SK-N-SH (cell line): ENCODE results near the gene CD300LF. TPM values are rescaled to one million over a fixed set of nuclear protein-coding genes. Genes with fewer than 3 reads are reported as not detected.

Experiments
- CTCF ChIA-PET: fragments of 300-600, 350-600 bp; formaldehyde crosslinking; extraction: SDS; loops from one replicate; lab custom pipeline; 2021; lab: Yijun Ruan, JAX
- POLR2A ChIA-PET: fragments of 350-600 bp; sonication (Branson Sonifier 250); formaldehyde crosslinking; extraction: SDS; loops from one replicate; lab custom pipeline; 2020; ENCODE audit warnings: antibody characterized with exemption, inconsistent platforms; lab: Yijun Ruan, JAX
- DNase-seq: peaks from one replicate; pipeline ENCODE4 v3.0.0; 2012
- H2AFZ ChIP-seq: fragments of 200-600 bp; sonication (generic); 2 replicates; pipeline ENCODE4 v1.8.1; 2016; ENCODE audit warnings: antibody characterized with exemption, mild to moderate bottlenecking, low read depth
- H3F3A ChIP-seq: fragments of 200-600 bp; sonication (generic); replicated peaks from 2 replicates; pipeline ENCODE3; 2016; ENCODE audit warnings: antibody characterized with exemption, mild to moderate bottlenecking; ENCODE audit not compliant: insufficient read depth
- H3K27ac ChIP-seq, 2 experiments: fragments of 200-500 bp in 1 of 2; fragments of 200-600 bp in 1 of 2; sonication (Bioruptor generic) in 1 of 2; sonication (generic), shearing (Covaris generic) in 1 of 2; 2 replicates each; pipeline versions ENCODE4 v1.5.1 to v1.6.1; 2014 to 2016; ENCODE audit warnings: low read depth in 2 of 2, inconsistent platforms in 1 of 2, low read length in 1 of 2, mild to moderate bottlenecking in 1 of 2, mixed read lengths in 1 of 2
- H3K27me3 ChIP-seq: fragments of 200-600 bp; sonication (generic), shearing (Covaris generic); 2 replicates; pipeline ENCODE4 v1.6.1; 2016; ENCODE audit warnings: mixed run types; ENCODE audit not compliant: insufficient read depth
- H3K36me3 ChIP-seq, 2 experiments: fragments of 200-500 bp in 1 of 2; fragments of 200-600 bp in 1 of 2; sonication (Bioruptor generic) in 1 of 2; sonication (generic) in 1 of 2; replicated peaks in 1 of 2; 2 replicates each; pipeline versions ENCODE3 to v1.5.1; 2014 to 2016; ENCODE audit warnings: low read length in 1 of 2, mild to moderate bottlenecking in 1 of 2; ENCODE audit not compliant: insufficient read depth in 2 of 2, control insufficient read depth in 1 of 2
- H3K4me1 ChIP-seq, 2 experiments: fragments of 200-500 bp in 1 of 2; fragments of 200-600 bp in 1 of 2; sonication (Bioruptor generic) in 1 of 2; sonication (generic), shearing (Covaris generic) in 1 of 2; 2 replicates each; pipeline versions ENCODE4 v1.5.1 to v1.6.1; 2014 to 2016; ENCODE audit warnings: low read depth in 1 of 2, low read length in 1 of 2, mixed run types in 1 of 2; ENCODE audit not compliant: insufficient read depth in 2 of 2, control insufficient read depth in 1 of 2
- H3K4me2 ChIP-seq: fragments of 200-600 bp; sonication (generic), shearing (Covaris generic); 2 replicates; pipeline ENCODE4 v1.6.1; 2017; ENCODE audit warnings: mixed run types
- H3K4me3 ChIP-seq, 2 experiments: fragments of 200-500 bp in 1 of 2; fragments of 200-600 bp in 1 of 2; sonication (Bioruptor generic) in 1 of 2; sonication (generic), shearing (Covaris generic) in 1 of 2; 2 replicates each; pipeline versions ENCODE4 v1.5.1 to v1.8.1; 2014 to 2016; ENCODE audit warnings: low read depth in 2 of 2, inconsistent platforms in 1 of 2, low read length in 1 of 2, mild to moderate bottlenecking in 1 of 2, mixed read lengths in 1 of 2, moderate library complexity in 1 of 2
- H3K79me2 ChIP-seq: fragments of 200-600 bp; sonication (generic); 2 replicates; pipeline ENCODE4 v1.8.1; 2017; ENCODE audit warnings: mild to moderate bottlenecking; ENCODE audit not compliant: insufficient read depth
- H3K9ac ChIP-seq: fragments of 200-600 bp; sonication (generic); 2 replicates; pipeline ENCODE4 v1.6.1; 2017; ENCODE audit warnings: mixed run types
- H3K9me2 ChIP-seq: fragments of 200-600 bp; sonication (generic); 2 replicates; pipeline ENCODE4 v1.6.1; 2017; ENCODE audit warnings: mixed run types
- H3K9me3 ChIP-seq: fragments of 200-600 bp; sonication (generic); 2 replicates; pipeline ENCODE4 v1.6.1; 2017; ENCODE audit warnings: mixed run types, mild to moderate bottlenecking, moderate library complexity
- H4K20me1 ChIP-seq: fragments of 200-600 bp; sonication (generic); 2 replicates; pipeline ENCODE4 v1.6.1; 2017; ENCODE audit warnings: mild to moderate bottlenecking, mixed run types; ENCODE audit not compliant: insufficient read depth
- CHD2 ChIP-seq: fragments of 150-350 bp; IDR thresholded peaks from 2 replicates; pipeline ENCODE4 v1.6.1; 2018; ENCODE audit warnings: low read length; ENCODE audit not compliant: partially characterized antibody
- EZH2phosphoT487 ChIP-seq: fragments of 200-600 bp; sonication (generic); IDR thresholded peaks from 2 replicates; pipeline ENCODE4 v1.6.1; 2017; ENCODE audit warnings: low read depth, mixed run types, mild to moderate bottlenecking, antibody characterized with exemption, moderate library complexity, borderline replicate concordance
- FOSL2 ChIP-seq: IDR thresholded peaks from 2 replicates; pipeline ENCODE4 v1.4.0; 2012; ENCODE audit warnings: low read depth, mild to moderate bottlenecking, moderate library complexity, borderline replicate concordance
- FOXJ3 ChIP-seq: sonication (generic); formaldehyde crosslinking; IDR thresholded peaks from 2 replicates; pipeline ENCODE4 v1.5.1; 2020; ENCODE audit warnings: mild to moderate bottlenecking, missing genetic modification reagents
- FOXM1 ChIP-seq: IDR thresholded peaks from 2 replicates; pipeline ENCODE4 v1.4.0; 2012; ENCODE audit warnings: low read depth, mild to moderate bottlenecking
- MAX ChIP-seq: IDR thresholded peaks from 2 replicates; pipeline ENCODE4 v1.4.0; 2012; ENCODE audit warnings: low read depth
- MEF2A ChIP-seq: IDR thresholded peaks from 2 replicates; pipeline ENCODE4 v1.4.0; 2012; ENCODE audit warnings: low read depth, borderline replicate concordance
- MXI1 ChIP-seq: IDR thresholded peaks from 2 replicates; pipeline ENCODE4 v1.6.1; 2012; ENCODE audit warnings: mild to moderate bottlenecking, low read depth, low read length, improper control_type of control experiment
- NFIC ChIP-seq: IDR thresholded peaks from 2 replicates; pipeline ENCODE4 v1.4.0; 2012; ENCODE audit warnings: borderline replicate concordance
- POLR2AphosphoS5 ChIP-seq: IDR thresholded peaks from 2 replicates; pipeline ENCODE4 v1.6.1; 2012; ENCODE audit warnings: low read depth, low read length
- RCOR1 ChIP-seq: fragments of 150-350 bp; IDR thresholded peaks from 2 replicates; pipeline ENCODE4 v1.6.1; 2017; ENCODE audit warnings: antibody characterized with exemption, low read length
- RFX5 ChIP-seq: IDR thresholded peaks from 2 replicates; pipeline ENCODE4 v1.6.1; 2012; ENCODE audit warnings: mild to moderate bottlenecking, improper control_type of control experiment, low read length
- TAF1 ChIP-seq: IDR thresholded peaks from 2 replicates; pipeline ENCODE4 v1.6.1; 2012; ENCODE audit warnings: low read depth, mild to moderate bottlenecking, low read length, moderate library complexity, borderline replicate concordance
- TEAD4 ChIP-seq: IDR thresholded peaks from 2 replicates; pipeline ENCODE4 v1.4.0; 2012; ENCODE audit warnings: mild to moderate bottlenecking, borderline replicate concordance; ENCODE audit not compliant: insufficient read depth
- USF2 ChIP-seq: fragments of 150-350 bp; IDR thresholded peaks from 2 replicates; pipeline ENCODE4 v1.6.1; 2017; ENCODE audit warnings: antibody characterized with exemption, low read length, low read depth, borderline replicate concordance
- WGBS: methylation state at CpG from one replicate; pipeline ENCODE4 v1.1.6; 2017; ENCODE audit warnings: low lambda C conversion rate; 5-methylcytosine and 5-hydroxymethylcytosine counted together
- polyA plus RNA-seq, 3 experiments: library from polyadenylated mRNA; depleted of rRNA; stranded (reverse); fragments of >200 nt; gene quantifications; 2 replicates each; pipeline ENCODE4 v1.2.3, GENCODE V29; 2012
- TF ChIP-seq, protein P1 (sequence below): fragments of 150-350 bp; IDR thresholded peaks from 2 replicates; pipeline ENCODE4 v1.6.1; 2016; ENCODE audit warnings: mild to moderate bottlenecking, low read depth, low read length
- TF ChIP-seq, protein P2 (sequence below): IDR thresholded peaks from 2 replicates; pipeline ENCODE4 v1.4.0; 2012; ENCODE audit warnings: low read depth, borderline replicate concordance

CD300LF gene
- polyA plus RNA-seq, 1 of the 3 experiments (the other 2 are of a cell fraction) = not detected

DNA sequence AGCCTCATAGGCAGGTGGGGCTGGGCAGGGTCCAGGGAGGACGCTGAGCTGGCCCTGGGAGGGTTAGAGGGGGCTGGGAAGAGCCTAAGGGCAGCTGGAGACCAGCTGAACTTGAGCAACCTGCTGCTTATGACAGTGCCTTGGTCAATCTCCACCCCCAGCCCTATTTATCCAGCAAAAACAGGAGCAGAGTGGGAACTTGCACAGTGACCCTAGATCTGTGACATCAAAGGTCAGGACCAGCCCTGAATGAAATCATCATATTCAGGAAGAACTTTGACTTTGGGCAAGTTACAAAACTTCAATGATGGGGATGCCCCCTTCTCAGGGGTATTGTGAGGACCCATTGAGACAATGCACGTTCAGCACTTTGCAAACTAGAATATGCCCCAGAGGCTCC, 9.4 kb downstream of the CD300LF start:
- CTCF ChIA-PET = interaction anchor here (1.2 to 3.3 kb wide), 5 partner anchors 34 to 138 kb away, joined by 3 to 24 read pairs (median 10); partner anchors contain the start of gene RAB37

DNA sequence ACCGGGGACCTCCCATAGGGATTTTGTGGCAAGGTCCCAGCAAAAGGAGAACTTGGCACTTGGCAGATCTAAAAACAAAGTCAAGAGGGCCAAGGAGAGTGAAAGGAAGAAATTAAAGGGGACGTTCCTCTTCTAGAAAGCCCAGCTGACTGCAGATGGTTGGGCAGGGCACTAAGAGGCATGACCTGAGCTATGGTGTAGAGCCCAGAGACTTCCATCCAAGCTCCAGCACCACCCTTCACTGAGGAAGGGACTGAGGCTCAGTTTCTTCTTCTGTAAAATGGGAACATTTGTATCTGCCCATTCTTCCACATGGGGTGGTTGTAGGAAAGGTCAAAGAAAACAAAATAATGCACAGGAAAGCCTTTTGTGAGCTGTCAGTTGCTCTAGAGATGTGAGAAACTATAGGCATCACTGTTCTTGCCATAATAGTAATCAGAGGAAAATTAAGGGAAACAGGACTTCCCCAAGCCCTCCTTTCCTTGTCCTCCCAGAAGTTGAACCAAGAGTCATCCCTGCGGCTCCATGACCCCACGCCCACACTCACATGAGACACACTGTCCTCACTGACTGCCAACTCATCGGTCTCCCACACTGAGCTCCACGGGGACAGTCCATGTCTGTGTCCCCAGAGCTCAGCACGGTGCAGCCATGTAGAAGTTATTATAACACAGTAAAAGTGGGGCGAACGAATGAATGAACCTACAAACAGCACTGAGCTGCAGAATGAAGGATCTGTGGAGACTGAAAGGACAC, 10.4 kb downstream of the CD300LF start:
- no peaks in the 10 kb centered on the region for H3K4me1 ChIP-seq
- H3K9me2 ChIP-seq = no peaks in the 10 kb centered on the region
- 26% methylated on average over 9 of the region's 9 CpGs for WGBS
- H3K27ac ChIP-seq = no peak overlapping the region
- no peak overlapping the region for H3K4me3 ChIP-seq
- no peak for DNase-seq
- no peak overlapping the region for H2AFZ ChIP-seq
- no peaks in the 10 kb centered on the region for H3K36me3 ChIP-seq
- no peak overlapping the region for H3K4me2 ChIP-seq
- no peak overlapping the region for H3K9ac ChIP-seq
- CTCF ChIA-PET = interaction anchor here (0.8 to 3.3 kb wide), 8 partner anchors 9 to 137 kb away, joined by 3 to 24 read pairs (median 3); partner anchors contain the start of gene RAB37
- no peaks in the 10 kb centered on the region for H3K9me3 ChIP-seq
- H3F3A ChIP-seq = no peaks in the 10 kb centered on the region
- TF ChIP-seq, protein P1, sequence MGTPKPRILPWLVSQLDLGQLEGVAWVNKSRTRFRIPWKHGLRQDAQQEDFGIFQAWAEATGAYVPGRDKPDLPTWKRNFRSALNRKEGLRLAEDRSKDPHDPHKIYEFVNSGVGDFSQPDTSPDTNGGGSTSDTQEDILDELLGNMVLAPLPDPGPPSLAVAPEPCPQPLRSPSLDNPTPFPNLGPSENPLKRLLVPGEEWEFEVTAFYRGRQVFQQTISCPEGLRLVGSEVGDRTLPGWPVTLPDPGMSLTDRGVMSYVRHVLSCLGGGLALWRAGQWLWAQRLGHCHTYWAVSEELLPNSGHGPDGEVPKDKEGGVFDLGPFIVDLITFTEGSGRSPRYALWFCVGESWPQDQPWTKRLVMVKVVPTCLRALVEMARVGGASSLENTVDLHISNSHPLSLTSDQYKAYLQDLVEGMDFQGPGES = no peak
- TF ChIP-seq RFX5 (no peak), CHD2 (no peak), EZH2phosphoT487 (no peak), MAX (no peak), POLR2AphosphoS5 (no peak)
- POLR2A ChIA-PET = no interaction called here
- H4K20me1 ChIP-seq = no peaks in the 10 kb centered on the region
- no peaks in the 10 kb centered on the region for H3K79me2 ChIP-seq
- H3K27me3 ChIP-seq = no peaks in the 10 kb centered on the region

More for the DNA sequence above, 9.4 kb downstream of the CD300LF start:
- Histone ChIP-seq H3K9me2 (no peaks in the 10 kb centered on the region), H3K79me2 (no peaks in the 10 kb centered on the region), H2AFZ (no peak overlapping the region), H3K27me3 (no peaks in the 10 kb centered on the region), H3F3A (no peaks in the 10 kb centered on the region), H3K4me3 (no peak overlapping the region), H4K20me1 (no peaks in the 10 kb centered on the region), H3K4me2 (no peak overlapping the region), H3K9ac (no peak overlapping the region), H3K9me3 (no peaks in the 10 kb centered on the region), H3K36me3 (no peaks in the 10 kb centered on the region), H3K4me1 (no peaks in the 10 kb centered on the region), H3K27ac (no peak overlapping the region)
- no peak for DNase-seq
- POLR2A ChIA-PET = no interaction called here
- WGBS = 0% methylated on average over 2 of the region's 2 CpGs
- TF ChIP-seq USF2 (no peak), NFIC (no peak), FOSL2 (no peak), MEF2A (no peak), MXI1 (no peak), TEAD4 (no peak), FOXM1 (no peak), TAF1 (no peak), EZH2phosphoT487 (no peak), RCOR1 (no peak), FOXJ3 (CRISPR knock-in tag) (no peak), CHD2 (no peak)
- TF ChIP-seq, protein P1 = no peak
- TF ChIP-seq, protein P2, sequence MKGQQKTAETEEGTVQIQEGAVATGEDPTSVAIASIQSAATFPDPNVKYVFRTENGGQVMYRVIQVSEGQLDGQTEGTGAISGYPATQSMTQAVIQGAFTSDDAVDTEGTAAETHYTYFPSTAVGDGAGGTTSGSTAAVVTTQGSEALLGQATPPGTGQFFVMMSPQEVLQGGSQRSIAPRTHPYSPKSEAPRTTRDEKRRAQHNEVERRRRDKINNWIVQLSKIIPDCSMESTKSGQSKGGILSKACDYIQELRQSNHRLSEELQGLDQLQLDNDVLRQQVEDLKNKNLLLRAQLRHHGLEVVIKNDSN = no peak
